Body of pancreas (tissue), 4 donors: ENCODE measurements around the gene STOX1.

Experiments used
- POLR2A ChIP-seq, 3 donors: fragments of 450-650 bp; IDR thresholded peaks; one replicate each; pipeline ENCODE4 v1.6.1; 2016; ENCODE audit warnings: antibody characterized with exemption in 3 of 3, mild to moderate bottlenecking in 2 of 3
- TF ChIP-seq, protein P1 (sequence below), 7 experiments: fragments of 450-650 bp in 4 of 7; fragments of 200-600 bp in 3 of 7; sonication (generic) in 3 of 7; IDR thresholded peaks; one replicate each; pipeline ENCODE4 v1.5.1; 2016 to 2019; ENCODE audit warnings: antibody characterized with exemption in 7 of 7

DNA sequence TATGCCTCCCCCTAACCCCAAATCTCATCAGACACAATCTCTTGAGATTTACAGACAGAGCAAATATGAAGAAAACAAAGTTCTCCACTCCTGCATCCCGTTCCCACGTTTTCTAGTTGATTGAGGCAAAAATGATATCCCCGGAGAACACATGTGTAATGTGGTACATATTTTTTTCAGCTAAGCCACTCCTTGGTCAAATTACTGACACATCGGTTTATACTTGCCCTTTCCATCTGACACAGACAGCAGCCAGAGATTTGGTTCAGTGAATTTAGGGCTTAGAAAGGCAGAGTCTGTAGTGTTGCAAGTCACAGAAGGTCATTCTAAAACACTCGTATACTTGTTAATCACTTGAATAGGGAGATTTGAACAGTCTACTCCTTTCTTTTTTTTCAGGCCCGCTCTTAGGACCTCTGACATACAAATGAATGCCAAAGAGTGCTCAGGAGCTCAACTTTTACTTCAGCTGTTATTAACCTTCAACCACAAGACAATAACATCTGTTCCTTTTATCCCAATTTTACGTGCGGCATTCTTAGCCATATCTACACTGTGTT, 71.9 kb downstream of the STOX1 start:
- TF ChIP-seq, protein P1, sequence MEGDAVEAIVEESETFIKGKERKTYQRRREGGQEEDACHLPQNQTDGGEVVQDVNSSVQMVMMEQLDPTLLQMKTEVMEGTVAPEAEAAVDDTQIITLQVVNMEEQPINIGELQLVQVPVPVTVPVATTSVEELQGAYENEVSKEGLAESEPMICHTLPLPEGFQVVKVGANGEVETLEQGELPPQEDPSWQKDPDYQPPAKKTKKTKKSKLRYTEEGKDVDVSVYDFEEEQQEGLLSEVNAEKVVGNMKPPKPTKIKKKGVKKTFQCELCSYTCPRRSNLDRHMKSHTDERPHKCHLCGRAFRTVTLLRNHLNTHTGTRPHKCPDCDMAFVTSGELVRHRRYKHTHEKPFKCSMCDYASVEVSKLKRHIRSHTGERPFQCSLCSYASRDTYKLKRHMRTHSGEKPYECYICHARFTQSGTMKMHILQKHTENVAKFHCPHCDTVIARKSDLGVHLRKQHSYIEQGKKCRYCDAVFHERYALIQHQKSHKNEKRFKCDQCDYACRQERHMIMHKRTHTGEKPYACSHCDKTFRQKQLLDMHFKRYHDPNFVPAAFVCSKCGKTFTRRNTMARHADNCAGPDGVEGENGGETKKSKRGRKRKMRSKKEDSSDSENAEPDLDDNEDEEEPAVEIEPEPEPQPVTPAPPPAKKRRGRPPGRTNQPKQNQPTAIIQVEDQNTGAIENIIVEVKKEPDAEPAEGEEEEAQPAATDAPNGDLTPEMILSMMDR (IDR thresholded peaks at IDR 0.05) = no peak
- no peak for TF ChIP-seq POLR2A (IDR thresholded peaks at IDR 0.05)
